GM12874 (cell line): Measurements from ENCODE around the gene PACSIN3.

Source experiments
- TF ChIP-seq, protein P1 (sequence below): IDR thresholded peaks from 2 replicates; pipeline ENCODE4 v1.5.1; 2011; ENCODE audit warnings: low read depth, mild to moderate bottlenecking, control low read depth, low read length, moderate library complexity; ENCODE audit not compliant: insufficient read depth

The PACSIN3 gene

DNA sequence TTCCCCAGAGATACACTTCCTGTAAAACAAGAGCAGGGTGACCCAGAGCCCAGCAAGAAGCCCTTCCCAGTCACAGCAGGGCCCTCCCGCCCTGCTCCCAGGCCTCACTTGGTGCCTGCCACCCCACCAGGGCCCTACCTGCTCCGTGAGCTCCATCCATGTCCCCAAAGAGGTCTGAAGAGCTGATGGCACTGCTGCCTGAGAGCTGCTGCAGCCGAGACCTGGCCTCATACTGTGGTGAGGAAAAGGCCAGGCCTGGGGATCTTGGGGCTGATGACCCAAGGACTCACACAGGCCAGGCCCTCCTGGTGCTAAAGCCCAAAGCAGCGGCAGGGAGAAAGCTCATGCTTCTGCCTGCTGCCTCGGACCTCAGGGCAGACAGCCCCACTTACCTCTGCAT lies 19.9 kb downstream of the PACSIN3 start:
- TF ChIP-seq, protein P1, sequence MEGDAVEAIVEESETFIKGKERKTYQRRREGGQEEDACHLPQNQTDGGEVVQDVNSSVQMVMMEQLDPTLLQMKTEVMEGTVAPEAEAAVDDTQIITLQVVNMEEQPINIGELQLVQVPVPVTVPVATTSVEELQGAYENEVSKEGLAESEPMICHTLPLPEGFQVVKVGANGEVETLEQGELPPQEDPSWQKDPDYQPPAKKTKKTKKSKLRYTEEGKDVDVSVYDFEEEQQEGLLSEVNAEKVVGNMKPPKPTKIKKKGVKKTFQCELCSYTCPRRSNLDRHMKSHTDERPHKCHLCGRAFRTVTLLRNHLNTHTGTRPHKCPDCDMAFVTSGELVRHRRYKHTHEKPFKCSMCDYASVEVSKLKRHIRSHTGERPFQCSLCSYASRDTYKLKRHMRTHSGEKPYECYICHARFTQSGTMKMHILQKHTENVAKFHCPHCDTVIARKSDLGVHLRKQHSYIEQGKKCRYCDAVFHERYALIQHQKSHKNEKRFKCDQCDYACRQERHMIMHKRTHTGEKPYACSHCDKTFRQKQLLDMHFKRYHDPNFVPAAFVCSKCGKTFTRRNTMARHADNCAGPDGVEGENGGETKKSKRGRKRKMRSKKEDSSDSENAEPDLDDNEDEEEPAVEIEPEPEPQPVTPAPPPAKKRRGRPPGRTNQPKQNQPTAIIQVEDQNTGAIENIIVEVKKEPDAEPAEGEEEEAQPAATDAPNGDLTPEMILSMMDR: no peak

DNA sequence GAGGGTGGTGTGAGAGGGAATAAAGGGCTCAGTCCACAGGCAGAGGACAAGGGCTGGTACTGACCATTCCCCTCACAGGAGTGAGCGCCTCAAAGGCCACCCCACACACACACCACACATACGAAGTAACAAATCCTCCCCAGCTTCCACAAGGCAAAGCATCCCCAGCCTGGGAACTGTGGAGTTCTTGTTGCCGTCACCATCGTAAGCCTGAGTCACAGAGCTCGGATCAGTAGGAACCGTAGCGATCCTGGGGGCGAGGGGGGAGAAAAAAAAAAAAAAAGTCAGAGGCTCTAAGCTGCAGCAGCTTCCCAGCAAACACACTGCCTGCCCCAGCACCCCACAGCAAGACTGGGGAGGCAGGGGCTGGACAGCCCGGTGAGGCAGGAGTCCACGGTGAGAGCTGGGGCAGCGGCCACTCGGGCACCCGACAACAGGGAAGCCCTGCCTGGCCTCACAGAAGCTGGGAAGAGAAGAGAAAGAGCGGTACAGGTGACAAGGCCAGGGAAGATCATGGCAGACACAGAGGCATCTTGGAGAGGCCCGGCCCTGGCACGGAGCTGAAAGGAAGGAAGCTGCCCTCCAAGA lies 20.9 kb downstream of the PACSIN3 start:
- TF ChIP-seq, protein P1: no peak

DNA sequence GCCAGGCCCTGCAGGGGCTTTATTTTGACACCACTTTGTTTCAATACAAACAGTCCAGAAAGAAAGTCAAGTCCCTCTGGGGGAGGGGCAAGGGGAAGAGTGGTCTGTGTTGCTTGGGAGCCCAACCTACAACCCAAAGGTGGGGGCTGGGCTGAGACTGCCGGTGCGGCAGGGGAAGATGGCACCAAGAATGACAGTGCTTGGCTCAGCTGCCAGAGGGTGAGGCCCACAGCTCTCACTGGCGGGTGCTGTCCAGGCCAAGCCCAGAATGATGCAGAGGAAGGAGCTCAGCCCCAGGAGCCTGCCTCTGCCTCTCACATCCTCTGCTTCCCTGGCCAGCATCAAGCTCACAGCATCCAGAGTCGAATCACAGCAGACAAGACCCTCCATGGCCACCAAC lies 21.9 kb downstream of the PACSIN3 start:
- TF ChIP-seq, protein P1: no peak

DNA sequence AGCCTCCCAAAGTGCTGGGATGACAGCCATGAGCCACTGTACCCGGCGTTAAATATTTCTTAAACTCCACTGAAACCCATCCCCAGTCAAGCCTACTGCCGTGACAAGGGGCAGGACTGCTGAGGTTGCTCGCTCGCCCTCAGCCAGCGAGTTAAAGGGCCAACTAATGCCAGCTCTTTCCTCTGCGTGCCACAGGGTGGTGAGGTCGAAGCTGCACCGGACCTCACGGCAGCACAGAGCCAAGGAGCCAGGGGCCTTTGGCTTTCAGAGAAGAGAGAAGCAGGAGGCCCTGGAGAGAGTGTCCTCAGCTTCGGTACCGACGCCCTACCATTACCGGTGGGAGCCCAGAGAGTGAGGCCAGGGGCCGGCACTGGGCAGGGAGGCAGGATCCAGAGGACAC lies 22.3 kb downstream of the PACSIN3 start:
- TF ChIP-seq, protein P1: no peak

DNA sequence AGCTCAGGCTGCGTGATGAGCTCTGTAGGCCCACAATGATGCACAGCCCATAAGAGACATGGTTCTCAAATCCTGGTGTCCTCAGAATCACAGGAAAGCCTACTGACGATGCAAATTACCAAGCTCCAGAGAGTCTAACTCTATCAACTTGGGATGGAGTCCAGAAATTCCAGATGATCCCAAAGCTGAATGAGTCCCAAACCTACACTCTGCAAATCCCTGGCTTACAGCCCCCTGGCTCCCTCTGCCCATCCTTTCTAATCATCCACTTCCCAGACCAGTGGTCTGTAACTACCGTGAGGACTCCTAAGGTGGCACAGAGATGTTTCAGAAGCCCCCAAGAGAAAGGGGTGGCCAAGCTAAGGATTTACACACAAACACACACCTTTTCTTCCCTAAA lies 23.0 kb downstream of the PACSIN3 start:
- TF ChIP-seq, protein P1: no peak

DNA sequence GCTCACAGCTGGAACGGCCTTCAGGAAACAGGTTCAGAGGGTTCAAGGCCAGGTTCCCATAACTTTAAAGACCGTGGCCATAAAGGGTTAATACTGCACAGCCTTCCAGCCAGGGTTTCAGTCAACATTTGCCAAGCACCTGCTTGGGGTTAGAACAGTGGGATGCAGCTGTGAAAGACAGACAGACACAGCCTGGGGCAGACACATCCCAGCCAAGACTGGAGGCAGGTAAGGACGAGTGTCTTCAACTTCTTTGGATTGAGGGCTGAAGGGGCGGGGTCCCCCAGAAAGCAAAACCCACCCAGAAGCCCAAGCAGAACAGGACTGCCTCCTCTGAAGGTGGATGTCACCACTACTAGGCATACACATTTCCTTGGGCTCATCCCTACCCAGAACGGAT lies 23.8 kb downstream of the PACSIN3 start:
- TF ChIP-seq, protein P1: no peak

DNA sequence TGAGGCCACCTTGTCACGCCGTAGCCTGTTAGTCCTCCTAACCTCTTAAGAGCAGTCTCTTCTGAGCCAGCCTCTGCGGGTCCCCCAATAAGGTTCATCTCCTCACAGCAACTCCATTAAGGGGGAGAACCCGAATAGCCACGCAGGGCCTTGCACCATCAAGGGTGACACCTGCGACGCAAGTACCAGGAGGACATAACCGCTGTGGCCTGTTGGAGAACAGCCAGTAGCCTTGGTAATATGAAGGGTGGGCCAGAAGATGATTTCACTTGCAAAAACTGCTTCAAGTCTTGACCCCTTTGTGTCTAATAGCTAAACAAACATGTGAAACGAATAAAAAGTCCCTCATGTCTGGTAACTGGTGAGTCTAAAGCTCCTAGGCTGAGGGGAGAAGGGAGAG lies 24.3 kb downstream of the PACSIN3 start:
- TF ChIP-seq, protein P1: no peak
